ENCODE data around the gene DYSF. TPM values are rescaled to one million over a fixed set of nuclear protein-coding genes. Genes with fewer than 3 reads are reported as not detected.

Gene DYSF
- 0.21 and 7.0 TPM in 2 replicates for total RNA-seq

DNA sequence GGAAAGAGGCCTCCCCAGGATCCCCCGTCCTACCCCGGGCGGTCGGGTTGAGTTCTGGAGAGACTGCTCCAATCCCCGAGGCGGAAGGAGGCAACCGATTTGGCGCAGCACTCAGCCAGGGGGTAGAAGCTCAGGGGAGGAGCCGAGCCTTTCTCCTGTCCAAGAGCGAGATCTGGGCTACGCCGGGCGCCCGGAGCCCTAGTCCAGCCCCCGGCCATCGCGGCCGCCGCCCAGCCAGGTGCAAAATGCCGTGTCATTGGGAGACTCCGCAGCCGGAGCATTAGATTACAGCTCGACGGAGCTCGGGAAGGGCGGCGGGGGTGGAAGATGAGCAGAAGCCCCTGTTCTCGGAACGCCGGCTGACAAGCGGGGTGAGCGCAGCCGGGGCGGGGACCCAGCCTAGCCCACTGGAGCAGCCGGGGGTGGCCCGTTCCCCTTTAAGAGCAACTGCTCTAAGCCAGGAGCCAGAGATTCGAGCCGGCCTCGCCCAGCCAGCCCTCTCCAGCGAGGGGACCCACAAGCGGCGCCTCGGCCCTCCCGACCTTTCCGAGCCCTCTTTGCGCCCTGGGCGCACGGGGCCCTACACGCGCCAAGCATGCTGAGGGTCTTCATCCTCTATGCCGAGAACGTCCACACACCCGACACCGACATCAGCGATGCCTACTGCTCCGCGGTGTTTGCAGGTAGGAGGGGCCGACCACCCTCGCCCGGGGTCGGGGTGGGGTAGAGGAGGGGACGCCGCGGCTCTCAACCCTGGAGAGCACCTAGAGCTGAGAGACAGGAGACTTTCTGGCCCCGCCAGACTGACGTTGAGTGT, at the start of gene DYSF:
Gene DYSF, plus strand, starts transcription at position 158 of the 817 bp plus-strand sequence.

Other genes with a start within 250 kb of the DYSF start
- gene PAIP2B, start 226.5 kb upstream of the DYSF start, total RNA-seq: 2.2 and 3.4 TPM in 2 replicates
- gene ZNF638, start 121.8 kb upstream of the DYSF start, total RNA-seq: 69.2 and 73.7 TPM in 2 replicates